IMR-90 (cell line): ENCODE data around the gene PODNL1. TPM values are rescaled to one million over a fixed set of nuclear protein-coding genes. Genes with fewer than 3 reads are reported as not detected.

ENCODE experiments used
- ATAC-seq: fragments of 200-7000 bp; cut with Tn5 transposase; 2 replicates; pipeline ENCODE4 v1.9.1; 2020; ENCODE audit warnings: low read depth, mild to moderate bottlenecking, moderate library complexity
- BruUV-seq: library from RNA; stranded (reverse); fragments of 400-500 nt; replicated peaks from 2 replicates; lab custom pipeline; 2021; lab: Mats Ljungman, UMichigan
- CTCF ChIA-PET: fragments of 300-600 bp; formaldehyde crosslinking; extraction: SDS; loops from one replicate; lab custom pipeline; 2021; ENCODE audit warnings: antibody characterized with exemption; lab: Yijun Ruan, JAX
- POLR2A ChIA-PET: fragments of 300-600 bp; sonication (Branson Sonifier 250); formaldehyde crosslinking; loops from one replicate; lab custom pipeline; 2022; ENCODE audit warnings: antibody characterized with exemption; ENCODE audit not compliant: unreplicated experiment; lab: Charles Lee
- DNase-seq: peaks from one replicate; pipeline ENCODE4 v3.0.0; 2013
- H2AFZ ChIP-seq: replicated peaks from 2 replicates; pipeline ENCODE3; 2013; ENCODE audit warnings: low read length, mild to moderate bottlenecking; ENCODE audit not compliant: poor library complexity
- H2AK5ac ChIP-seq: 2 replicates; pipeline ENCODE4 v1.6.1; 2013; ENCODE audit warnings: low read depth, low read length, inconsistent platforms
- H2AK9ac ChIP-seq: replicated peaks from 2 replicates; pipeline ENCODE3; 2013; ENCODE audit warnings: mild to moderate bottlenecking, low read depth, low read length, moderate library complexity; ENCODE audit not compliant: poor library complexity
- H2BK120ac ChIP-seq: 2 replicates; pipeline ENCODE4 v1.6.1; 2013; ENCODE audit warnings: low read depth, low read length, inconsistent platforms
- H2BK15ac ChIP-seq: 3 replicates; pipeline ENCODE4 v1.6.1; 2013; ENCODE audit warnings: low read depth, low read length, inconsistent platforms
- H2BK20ac ChIP-seq: 2 replicates; pipeline ENCODE4 v1.6.1; 2013; ENCODE audit warnings: low read depth, mild to moderate bottlenecking, inconsistent platforms, low read length, moderate library complexity
- H2BK5ac ChIP-seq: 2 replicates; pipeline ENCODE4 v1.6.1; 2013; ENCODE audit warnings: mild to moderate bottlenecking, low read depth, low read length, inconsistent platforms; ENCODE audit not compliant: poor library complexity, severe bottlenecking
- H3K14ac ChIP-seq: replicated peaks from 2 replicates; pipeline ENCODE4 v1.6.1; 2013; ENCODE audit warnings: low read depth, low read length, inconsistent platforms
- H3K18ac ChIP-seq: 2 replicates; pipeline ENCODE4 v1.6.1; 2013; ENCODE audit warnings: low read depth, low read length, control low read depth
- H3K23ac ChIP-seq: 2 replicates; pipeline ENCODE4 v1.6.1; 2013; ENCODE audit warnings: low read depth, low read length, inconsistent platforms
- H3K27ac ChIP-seq: 2 replicates; pipeline ENCODE4 v1.5.1; 2013; ENCODE audit warnings: mild to moderate bottlenecking, control low read depth, low read length; ENCODE audit not compliant: insufficient read depth
- H3K27me3 ChIP-seq: 2 replicates; pipeline ENCODE4 v1.6.1; 2013; ENCODE audit warnings: low read length; ENCODE audit not compliant: control insufficient read depth, insufficient read depth
- H3K36me3 ChIP-seq: 2 replicates; pipeline ENCODE4 v1.6.1; 2013; ENCODE audit warnings: low read length, mixed read lengths; ENCODE audit not compliant: control insufficient read depth, insufficient read depth
- H3K4ac ChIP-seq: 2 replicates; pipeline ENCODE4 v1.6.1; 2013; ENCODE audit warnings: low read depth, low read length, inconsistent platforms
- H3K4me1 ChIP-seq: 2 replicates; pipeline ENCODE4 v1.6.1; 2013; ENCODE audit warnings: low read length, mixed read lengths; ENCODE audit not compliant: control insufficient read depth, insufficient read depth
- H3K4me2 ChIP-seq: 2 replicates; pipeline ENCODE4 v1.6.1; 2013; ENCODE audit warnings: low read depth, mild to moderate bottlenecking, control low read depth, low read length, moderate library complexity
- H3K4me3 ChIP-seq: 2 replicates; pipeline ENCODE4 v1.5.1; 2013; ENCODE audit warnings: low read depth, mild to moderate bottlenecking, control low read depth, low read length, moderate library complexity; ENCODE audit not compliant: insufficient read depth
- H3K56ac ChIP-seq: 2 replicates; pipeline ENCODE4 v1.6.1; 2013; ENCODE audit warnings: low read length, inconsistent platforms; ENCODE audit not compliant: insufficient read depth; ENCODE audit errors: extremely low read depth
- H3K79me1 ChIP-seq, 2 experiments: 2 replicates each; pipeline ENCODE4 v1.6.1; 2013; ENCODE audit warnings: low read length in 2 of 2, inconsistent platforms in 1 of 2, low read depth in 1 of 2
- H3K9ac ChIP-seq: 2 replicates; pipeline ENCODE4 v1.6.1; 2013; ENCODE audit warnings: low read depth, low read length, control low read depth
- H3K9me1 ChIP-seq: 2 replicates; pipeline ENCODE4 v1.6.1; 2013; ENCODE audit warnings: low read length, inconsistent platforms; ENCODE audit not compliant: insufficient read depth
- H3K9me3 ChIP-seq: 2 replicates; pipeline ENCODE4 v1.6.1; 2013; ENCODE audit warnings: low read length; ENCODE audit not compliant: control insufficient read depth, insufficient read depth
- H4K20me1 ChIP-seq: 2 replicates; pipeline ENCODE4 v1.6.1; 2013; ENCODE audit warnings: low read length, inconsistent platforms; ENCODE audit not compliant: insufficient read depth
- H4K5ac ChIP-seq: 2 replicates; pipeline ENCODE4 v1.6.1; 2013; ENCODE audit warnings: mild to moderate bottlenecking, low read depth, low read length, control low read depth
- H4K8ac ChIP-seq, 2 experiments: 2 replicates each; pipeline ENCODE4 v1.6.1; 2013; ENCODE audit warnings: low read depth in 2 of 2, low read length in 2 of 2, control low read depth in 1 of 2, inconsistent platforms in 1 of 2
- H4K91ac ChIP-seq: 2 replicates; pipeline ENCODE4 v1.6.1; 2013; ENCODE audit warnings: low read depth, low read length, inconsistent platforms; ENCODE audit not compliant: insufficient read depth
- BHLHE40 ChIP-seq: fragments of 150-350 bp; IDR thresholded peaks from 2 replicates; pipeline ENCODE4 v1.6.1; 2016; ENCODE audit warnings: mild to moderate bottlenecking, low read depth, low read length
- CEBPB ChIP-seq: IDR thresholded peaks from 2 replicates; pipeline ENCODE4 v1.6.1; 2012; ENCODE audit warnings: low read depth, low read length, improper control_type of control experiment
- CHD1 ChIP-seq: IDR thresholded peaks from 2 replicates; pipeline ENCODE4 v1.6.1; 2012; ENCODE audit warnings: low read depth, low read length, improper control_type of control experiment
- CTCF ChIP-seq: conservative IDR thresholded peaks from 2 replicates; pipeline ENCODE4 v1.5.1; 2012; ENCODE audit warnings: mild to moderate bottlenecking, low read depth, low read length, improper control_type of control experiment
- ELK1 ChIP-seq: fragments of 150-350 bp; IDR thresholded peaks from 2 replicates; pipeline ENCODE4 v1.6.1; 2016; ENCODE audit warnings: low read depth, mild to moderate bottlenecking, low read length, moderate library complexity, borderline replicate concordance
- FOS ChIP-seq: fragments of 150-350 bp; IDR thresholded peaks from 2 replicates; pipeline ENCODE4 v1.6.1; 2016; ENCODE audit warnings: low read depth, low read length
- MAFK ChIP-seq: IDR thresholded peaks from 2 replicates; pipeline ENCODE4 v1.6.1; 2012; ENCODE audit warnings: low read depth, low read length, improper control_type of control experiment
- MAZ ChIP-seq: IDR thresholded peaks from 2 replicates; pipeline ENCODE4 v1.6.1; 2012; ENCODE audit warnings: low read depth, mild to moderate bottlenecking, low read length, improper control_type of control experiment, moderate library complexity, borderline replicate concordance
- MXI1 ChIP-seq: IDR thresholded peaks from 2 replicates; pipeline ENCODE4 v1.6.1; 2012; ENCODE audit warnings: low read depth, mild to moderate bottlenecking, low read length, moderate library complexity, borderline replicate concordance
- NFE2L2 ChIP-seq: fragments of 150-350 bp; IDR thresholded peaks from 2 replicates; pipeline ENCODE4 v1.6.1; 2016; ENCODE audit warnings: low read depth, mild to moderate bottlenecking, low read length
- POLR2A ChIP-seq: IDR thresholded peaks from 2 replicates; pipeline ENCODE4 v1.6.1; 2012; ENCODE audit warnings: mild to moderate bottlenecking, low read depth, low read length
- RAD21 ChIP-seq: IDR thresholded peaks from 2 replicates; pipeline ENCODE4 v1.6.1; 2012; ENCODE audit warnings: low read length, improper control_type of control experiment
- RCOR1 ChIP-seq: IDR thresholded peaks from 2 replicates; pipeline ENCODE4 v1.6.1; 2012; ENCODE audit warnings: mild to moderate bottlenecking, low read length, improper control_type of control experiment; ENCODE audit not compliant: insufficient replicate concordance
- RFX5 ChIP-seq: IDR thresholded peaks from 2 replicates; pipeline ENCODE4 v1.8.0; 2012; ENCODE audit warnings: low read depth, mild to moderate bottlenecking, low read length, moderate library complexity
- SMC3 ChIP-seq: fragments of 150-350 bp; IDR thresholded peaks from 2 replicates; pipeline ENCODE4 v1.6.1; 2016; ENCODE audit warnings: low read depth, mild to moderate bottlenecking, antibody characterized with exemption, low read length, moderate library complexity
- USF2 ChIP-seq: fragments of 150-350 bp; IDR thresholded peaks from 2 replicates; pipeline ENCODE4 v1.6.1; 2017; ENCODE audit warnings: mild to moderate bottlenecking, antibody characterized with exemption, low read length, low read depth
- WGBS, 2 experiments: methylation state at CpG; one replicate each; pipeline versions ENCODE4 v1.1.5 to v1.1.7; 2013; ENCODE audit warnings: missing lambda C conversion rate in 2 of 2; ENCODE audit not compliant: insufficient read length in 1 of 2; ENCODE audit errors: extremely low coverage in 2 of 2; 5-methylcytosine and 5-hydroxymethylcytosine counted together
- dilution Hi-C: fragments of 300-500 bp; cut with HindIII; formaldehyde crosslinking; loops from one replicate; pipeline ENCODE4 v1.14.3; 2018; ENCODE audit warnings: low sequenced_read_pairs; ENCODE audit not compliant: unreplicated experiment
- in situ Hi-C: fragments of 300-500 bp; cut with MboI; formaldehyde crosslinking; loops from 3 replicates; pipeline ENCODE4 v1.14.3; 2019; ENCODE audit warnings: low sequenced_read_pairs, inconsistent platforms, mixed read lengths
- intact Hi-C: fragments of 100-400 bp; cut with micrococcal nuclease; formaldehyde crosslinking; loops from 2 replicates; pipeline ENCODE4 v1.10.0; 2022
- polyA plus RNA-seq, 3 experiments: library from polyadenylated mRNA; depleted of rRNA; stranded (reverse); fragments of >200 nt; gene quantifications; 2 replicates each; pipeline ENCODE4 v1.2.3, GENCODE V29; 2012; ENCODE audit warnings: low replicate concordance in 1 of 3
- total RNA-seq: library from RNA; depleted of rRNA; stranded (reverse); fragments of >200 nt; gene quantifications from 2 replicates; pipeline ENCODE4 v1.2.3, GENCODE V29; 2012

The PODNL1 gene
- total and polyA plus RNA-seq, 2 of the 4 experiments (the other 2 are of a cell fraction): under 0.01 to 2.4 TPM

- no peak overlapping the region for H3K4me3 ChIP-seq
- no TSS peak for BruUV-seq
- intact Hi-C loops (no loop called here), dilution Hi-C loops (no loop called here), in situ Hi-C loops (no loop called here)
- no peaks in the 10 kb centered on the region for H3K79me1 ChIP-seq
- no peak overlapping the region for H2AK9ac ChIP-seq
- H2BK15ac ChIP-seq: no peak overlapping the region
- WGBS, 2 experiments: 85% methylated on average over 7 of the region's 12 CpGs; no CpG with 5 or more reads in 1 of the 2 experiments
- no peak overlapping the region for H3K18ac ChIP-seq
- no peak overlapping the region for H2AFZ ChIP-seq
- TF ChIP-seq USF2 (no peak), CTCF (no peak), SMC3 (no peak), RAD21 (no peak), ELK1 (no peak), CEBPB (no peak), FOS (no peak), MAZ (no peak), BHLHE40 (no peak), RCOR1 (no peak), NFE2L2 (no peak), POLR2A (no peak), CHD1 (no peak), RFX5 (no peak), MXI1 (no peak), MAFK (no peak)
- no peak overlapping the region for H2BK5ac ChIP-seq
- no peak overlapping the region for H2AK5ac ChIP-seq
- H3K36me3 ChIP-seq: peaks cover 42% of the 10 kb centered on the region
- H3K4me1 ChIP-seq: no peaks in the 10 kb centered on the region
- ATAC-seq (no peak; the same call in 1 of the 2 replicates), DNase-seq (no peak)
- no peak overlapping the region for H4K91ac ChIP-seq
- H3K56ac ChIP-seq: no peak overlapping the region
- H2BK20ac ChIP-seq: no peak overlapping the region
- no peaks in the 10 kb centered on the region for H4K20me1 ChIP-seq
- H3K14ac ChIP-seq: no peak overlapping the region
- H3K4me2 ChIP-seq: no peak overlapping the region
- H3K23ac ChIP-seq: no peak overlapping the region
- no peak overlapping the region for H4K8ac ChIP-seq
- H2BK120ac ChIP-seq: no peak overlapping the region
- H3K9me1 ChIP-seq: no peaks in the 10 kb centered on the region
- no peak overlapping the region for H3K27ac ChIP-seq
- no peak overlapping the region for H3K9ac ChIP-seq
- CTCF ChIA-PET: no interaction called here
- H3K9me3 ChIP-seq: no peaks in the 10 kb centered on the region
- POLR2A ChIA-PET: no interaction called here
- no peak overlapping the region for H3K4ac ChIP-seq
- no peaks in the 10 kb centered on the region for H3K27me3 ChIP-seq
- H4K5ac ChIP-seq: no peak overlapping the region
Measured at GRCh38 chr19:13929340-13929739, 8.9 kb downstream of the PODNL1 start.
